MM.1S (cell line): ENCODE data around the gene SPINDOC.

Experiments used
- CTCF ChIP-seq: fragments of 300-600 bp; sonication (generic); IDR thresholded peaks from 2 replicates; pipeline ENCODE4 v1.5.1; 2016; ENCODE audit warnings: antibody characterized with exemption, low read length, mixed read lengths
- EZH2 ChIP-seq: fragments of 300-600 bp; sonication (generic); optimal IDR thresholded peaks from 2 replicates; pipeline ENCODE3; 2017; ENCODE audit warnings: low read depth, mild to moderate bottlenecking, antibody characterized with exemption, low read length, mixed read lengths
- EZH2phosphoT487 ChIP-seq: fragments of 300-600 bp; sonication (generic); IDR thresholded peaks from 2 replicates; pipeline ENCODE4 v1.6.1; 2018; ENCODE audit warnings: antibody characterized with exemption, low read length

DNA sequence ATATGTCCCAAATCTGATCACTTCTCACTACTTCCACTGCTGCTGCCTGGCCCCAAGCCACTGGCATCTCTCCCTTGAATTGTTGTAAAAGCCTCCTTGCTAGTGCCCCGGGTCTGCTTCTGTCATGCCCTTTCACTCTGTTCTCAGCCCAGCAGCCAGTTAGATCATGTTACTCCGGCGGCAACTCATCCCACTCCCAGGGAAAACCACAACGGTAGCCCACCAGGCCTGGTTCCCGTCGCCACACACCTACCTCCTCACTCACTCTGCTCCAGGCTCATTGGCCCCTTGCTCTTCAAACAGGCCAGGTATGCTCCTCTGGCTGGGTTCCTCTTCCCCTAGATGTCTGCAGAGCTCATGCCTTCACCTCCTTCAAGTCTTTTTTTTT lies 21.9 kb downstream of the SPINDOC start:
- TF ChIP-seq EZH2phosphoT487: no peak
- TF ChIP-seq CTCF: no peak
- TF ChIP-seq EZH2: no peak
